SK-N-SH treated with all-trans-retinoic acid at 6 μM for 48 hours (cell line): ENCODE data around the gene FOXG1.

Source experiments
- BACH2 ChIP-seq: fragments of 250-450 bp; sonication (Bioruptor Pico); IDR thresholded peaks from 2 replicates; pipeline ENCODE4 v1.9.0; 2021; ENCODE audit warnings: mild to moderate bottlenecking, borderline replicate concordance
- OSR1 ChIP-seq: fragments of 250-450 bp; sonication (Bioruptor Pico); IDR thresholded peaks from 2 replicates; pipeline ENCODE4 v1.8.0; 2022; ENCODE audit warnings: moderate library complexity, mild to moderate bottlenecking, inconsistent platforms
- TCF4 ChIP-seq: fragments of 250-450 bp; sonication (Bioruptor Pico); IDR thresholded peaks from 2 replicates; pipeline ENCODE4 v1.8.0; 2021; ENCODE audit warnings: mild to moderate bottlenecking, moderate library complexity, borderline replicate concordance
- ZNF565 ChIP-seq: fragments of 450-650 bp; formaldehyde crosslinking; conservative IDR thresholded peaks from 2 replicates; pipeline ENCODE4 v1.5.0; 2020; ENCODE audit warnings: low read depth, mild to moderate bottlenecking, moderate library complexity

- TF ChIP-seq ZNF565 (CRISPR knock-in tag), result no peak
- no peak for TF ChIP-seq BACH2 (CRISPR knock-in tag)
- no peak for TF ChIP-seq TCF4
- TF ChIP-seq OSR1, result no peak
These were observed 9.6 kb upstream of the FOXG1 start for GRCh38 chr14:28756884-28757570.
